Endothelial cell (in vitro differentiated cells): ENCODE results near the gene SLC1A7. TPM values are rescaled to one million over a fixed set of nuclear protein-coding genes. Genes with fewer than 3 reads are reported as not detected.

ENCODE experiments used
- total RNA-seq: library from RNA; stranded (reverse); fragmentation: NEBNext Ultra II Directional; extraction: Animal tissue kit (Norgen Biotek cat#: 25700); gene quantifications from one replicate; pipeline ENCODE4 v1.2.1, GENCODE V29; 2021; ENCODE audit not compliant: unreplicated experiment

The SLC1A7 gene
- total RNA-seq, 1 donor from 2014 or later = not detected

Other genes starting within 250 kb of the SLC1A7 start
- 4.3 TPM for gene ECHDC2, start 220.9 kb downstream of the SLC1A7 start, total RNA-seq
- 93.2 TPM for gene SCP2, start 215.4 kb downstream of the SLC1A7 start, total RNA-seq
- gene PODN, start 80.4 kb downstream of the SLC1A7 start, total RNA-seq = 0.10 TPM
- 17.6 TPM for gene CPT2, start 54.2 kb upstream of the SLC1A7 start, total RNA-seq
- 65.0 TPM for gene CZIB, start 78.0 kb upstream of the SLC1A7 start, total RNA-seq
- 57.3 TPM for gene MAGOH, start 95.9 kb upstream of the SLC1A7 start, total RNA-seq
- gene LRP8, start 185.4 kb upstream of the SLC1A7 start, total RNA-seq = 15.8 TPM